MM.1S (cell line): Measurements from ENCODE around the gene ACTN4.
"Not testable (repeated sequence)": the region's sequence is repeated elsewhere in the genome, so short reads cannot be mapped to it uniquely, and the experiment has no call there.

Experiments used
- DNase-seq: peaks from one replicate; pipeline ENCODE4 v3.0.0-alpha.2; 2015
- H2AFZ ChIP-seq: fragments of 300-600 bp; sonication (generic); 2 replicates; pipeline ENCODE4 v1.6.0; 2016; ENCODE audit warnings: antibody characterized with exemption, low read length
- H3F3A ChIP-seq: fragments of 300-600 bp; sonication (generic); 2 replicates; pipeline ENCODE4 v1.6.1; 2016; ENCODE audit warnings: mild to moderate bottlenecking, antibody characterized with exemption, low read length, moderate library complexity, mixed read lengths; ENCODE audit not compliant: insufficient read depth
- H3K27ac ChIP-seq: fragments of 300-600 bp; sonication (generic); 2 replicates; pipeline ENCODE4 v1.5.1; 2016; ENCODE audit warnings: mild to moderate bottlenecking, low read length
- H3K27me3 ChIP-seq: fragments of 300-600 bp; sonication (generic); replicated peaks from 2 replicates; pipeline ENCODE4 v1.6.0; 2016; ENCODE audit warnings: low read length; ENCODE audit not compliant: insufficient read depth
- H3K36me3 ChIP-seq: fragments of 300-600 bp; sonication (generic); replicated peaks from 2 replicates; pipeline ENCODE4 v1.6.1; 2016; ENCODE audit warnings: mild to moderate bottlenecking, low read length, mixed read lengths; ENCODE audit not compliant: insufficient read depth
- H3K4me1 ChIP-seq: fragments of 300-600 bp; sonication (generic); 2 replicates; pipeline ENCODE4 v1.6.1; 2016; ENCODE audit warnings: low read length, mixed read lengths
- H3K4me2 ChIP-seq: fragments of 300-600 bp; sonication (generic); 2 replicates; pipeline ENCODE4 v1.6.0; 2016; ENCODE audit warnings: low read depth, low read length
- H3K4me3 ChIP-seq: fragments of 300-600 bp; sonication (generic); 2 replicates; pipeline ENCODE4 v1.5.1; 2016; ENCODE audit warnings: low read length, mixed read lengths
- H3K79me2 ChIP-seq: fragments of 300-600 bp; sonication (generic); 2 replicates; pipeline ENCODE4 v1.6.1; 2016; ENCODE audit warnings: mixed run types, low read length, mixed read lengths
- H3K9ac ChIP-seq: fragments of 300-600 bp; sonication (generic); 2 replicates; pipeline ENCODE4 v1.6.1; 2016; ENCODE audit warnings: low read length, mixed read lengths
- H3K9me2 ChIP-seq: fragments of 300-600 bp; sonication (generic); replicated peaks from 2 replicates; pipeline ENCODE4 v1.6.1; 2016; ENCODE audit warnings: mild to moderate bottlenecking, low read length, mixed read lengths; ENCODE audit not compliant: insufficient read depth
- H3K9me3 ChIP-seq: fragments of 300-600 bp; sonication (generic); replicated peaks from 2 replicates; pipeline ENCODE4 v1.6.1; 2016; ENCODE audit warnings: mild to moderate bottlenecking, low read length, mixed read lengths; ENCODE audit not compliant: insufficient read depth
- H4K20me1 ChIP-seq: fragments of 300-600 bp; sonication (generic); 2 replicates; pipeline ENCODE4 v1.6.1; 2016; ENCODE audit warnings: mild to moderate bottlenecking, low read length, moderate library complexity, mixed read lengths; ENCODE audit not compliant: insufficient read depth
- EZH2 ChIP-seq: fragments of 300-600 bp; sonication (generic); optimal IDR thresholded peaks from 2 replicates; pipeline ENCODE3; 2017; ENCODE audit warnings: low read depth, mild to moderate bottlenecking, antibody characterized with exemption, low read length, mixed read lengths
- EZH2phosphoT487 ChIP-seq: fragments of 300-600 bp; sonication (generic); IDR thresholded peaks from 2 replicates; pipeline ENCODE4 v1.6.1; 2018; ENCODE audit warnings: antibody characterized with exemption, low read length
- TF ChIP-seq, protein P1 (sequence below): fragments of 300-600 bp; sonication (generic); IDR thresholded peaks from 2 replicates; pipeline ENCODE4 v1.5.1; 2016; ENCODE audit warnings: antibody characterized with exemption, low read length, mixed read lengths

Gene ACTN4

GRCh38 chr19:38771569-38771968 is 124.1 kb downstream of the ACTN4 start:
- H3K9me3 ChIP-seq, H3F3A ChIP-seq: not testable (repeated sequence)

GRCh38 chr19:38773469-38774177 is 126.2 kb downstream of the ACTN4 start, which contains the start of gene LGALS7:
TSS of gene LGALS7 (minus strand) at chr19:38773517. CDS start at chr19:38773492, 25 bp downstream.
- Histone ChIP-seq H2AFZ (no peak within 1 kb of the TSS), H3K9me3 (no peaks in the 10 kb centered on the region), H3K79me2 (no peaks in the 10 kb centered on the region), H3F3A (no peaks in the 10 kb centered on the region), H3K9ac (no peak within 1 kb of the TSS), H3K4me1 (no peaks in the 10 kb centered on the region), H3K27me3 (peaks cover 7% of the 10 kb centered on the region), H4K20me1 (no peaks in the 10 kb centered on the region), H3K36me3 (no peaks in the 10 kb centered on the region), H3K4me2 (no peak within 1 kb of the TSS), H3K9me2 (no peaks in the 10 kb centered on the region), H3K4me3 (no peak within 1 kb of the TSS), H3K27ac (no peak within 1 kb of the TSS)
- TF ChIP-seq EZH2phosphoT487 (no peak), EZH2 (no peak)
- TF ChIP-seq, protein P1, sequence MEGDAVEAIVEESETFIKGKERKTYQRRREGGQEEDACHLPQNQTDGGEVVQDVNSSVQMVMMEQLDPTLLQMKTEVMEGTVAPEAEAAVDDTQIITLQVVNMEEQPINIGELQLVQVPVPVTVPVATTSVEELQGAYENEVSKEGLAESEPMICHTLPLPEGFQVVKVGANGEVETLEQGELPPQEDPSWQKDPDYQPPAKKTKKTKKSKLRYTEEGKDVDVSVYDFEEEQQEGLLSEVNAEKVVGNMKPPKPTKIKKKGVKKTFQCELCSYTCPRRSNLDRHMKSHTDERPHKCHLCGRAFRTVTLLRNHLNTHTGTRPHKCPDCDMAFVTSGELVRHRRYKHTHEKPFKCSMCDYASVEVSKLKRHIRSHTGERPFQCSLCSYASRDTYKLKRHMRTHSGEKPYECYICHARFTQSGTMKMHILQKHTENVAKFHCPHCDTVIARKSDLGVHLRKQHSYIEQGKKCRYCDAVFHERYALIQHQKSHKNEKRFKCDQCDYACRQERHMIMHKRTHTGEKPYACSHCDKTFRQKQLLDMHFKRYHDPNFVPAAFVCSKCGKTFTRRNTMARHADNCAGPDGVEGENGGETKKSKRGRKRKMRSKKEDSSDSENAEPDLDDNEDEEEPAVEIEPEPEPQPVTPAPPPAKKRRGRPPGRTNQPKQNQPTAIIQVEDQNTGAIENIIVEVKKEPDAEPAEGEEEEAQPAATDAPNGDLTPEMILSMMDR = no peak
- DNase-seq = no peak

More at GRCh38 chr19:38771569-38771968, 124.1 kb downstream of the ACTN4 start:
- not testable (repeated sequence) for H2AFZ ChIP-seq, H3K79me2 ChIP-seq, H3K27me3 ChIP-seq, H3K4me3 ChIP-seq, H3K4me1 ChIP-seq, H3K4me2 ChIP-seq, H3K9me2 ChIP-seq, DNase-seq, H3K36me3 ChIP-seq, H3K9ac ChIP-seq, H4K20me1 ChIP-seq, H3K27ac ChIP-seq

DNA sequence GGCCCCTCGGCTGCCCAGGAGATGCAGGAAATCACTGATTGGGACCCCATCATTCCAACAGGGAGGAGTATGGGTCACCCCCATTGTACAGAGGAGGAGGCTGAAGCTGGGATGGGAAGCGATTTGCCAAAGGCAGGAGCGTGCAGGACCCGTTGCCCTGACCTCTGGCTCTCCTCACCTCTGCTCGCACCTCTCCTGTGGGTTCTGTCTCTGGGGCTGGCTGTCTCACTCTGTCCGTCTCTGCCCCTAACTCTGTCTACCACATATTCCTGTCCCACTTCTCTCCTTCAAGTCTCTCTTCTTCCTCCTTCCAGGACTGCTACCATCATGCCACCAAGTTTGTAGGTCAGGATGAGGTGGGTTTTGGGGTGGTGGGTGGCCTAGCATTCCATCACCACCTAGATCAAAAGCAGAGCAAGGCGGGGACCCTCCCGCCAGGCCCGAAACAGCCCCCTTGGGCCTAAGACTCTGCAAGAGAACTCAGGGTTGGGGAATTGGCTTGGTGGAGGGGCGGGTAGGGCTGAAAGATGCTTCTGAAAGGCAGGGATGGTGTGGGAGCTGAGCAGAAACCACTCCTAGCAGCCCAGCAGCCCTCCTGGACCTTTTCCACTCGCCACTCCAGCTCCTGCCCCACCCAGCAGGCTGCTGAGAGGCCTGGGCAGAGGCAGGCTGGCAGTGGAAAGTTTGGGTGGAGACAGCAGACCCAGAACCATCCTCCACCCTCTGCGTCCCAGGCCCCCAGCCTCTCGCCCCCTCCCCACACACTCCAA is 126.9 kb downstream of the ACTN4 start:
- H3K79me2 ChIP-seq = no peaks in the 10 kb centered on the region
- peaks cover 12% of the 10 kb centered on the region for H3K27me3 ChIP-seq
- no peaks in the 10 kb centered on the region for H3K9me2 ChIP-seq
- DNase-seq = no peak
- H3K4me2 ChIP-seq = no peak overlapping the region
- H4K20me1 ChIP-seq = no peaks in the 10 kb centered on the region
- no peak overlapping the region for H3K9ac ChIP-seq
- H3K36me3 ChIP-seq = no peaks in the 10 kb centered on the region
- H3F3A ChIP-seq = no peaks in the 10 kb centered on the region
- TF ChIP-seq, protein P1 = no peak
- no peak overlapping the region for H3K27ac ChIP-seq
- no peak overlapping the region for H3K4me3 ChIP-seq
- H3K4me1 ChIP-seq = no peaks in the 10 kb centered on the region
- no peaks in the 10 kb centered on the region for H3K9me3 ChIP-seq
- no peak overlapping the region for H2AFZ ChIP-seq

DNA sequence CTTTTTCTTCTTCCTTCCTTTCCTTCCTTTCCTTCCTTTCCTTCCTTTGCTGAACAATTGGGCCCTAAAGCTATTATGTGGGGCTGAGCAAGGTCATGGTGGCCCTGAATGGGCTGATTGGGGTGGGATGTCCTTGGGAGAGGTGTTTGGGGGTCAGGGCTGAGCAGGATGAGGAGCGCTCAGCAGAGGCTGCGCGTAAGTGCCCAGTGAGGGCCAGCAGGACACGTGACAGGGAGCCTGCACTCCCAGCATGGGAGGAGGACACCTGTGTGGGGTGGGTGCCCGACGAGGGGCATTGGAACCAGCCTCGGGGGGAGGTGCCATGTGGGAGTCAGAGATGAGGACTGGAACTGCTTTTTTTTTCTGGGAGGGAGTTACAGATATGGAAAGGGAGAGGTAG is 131.3 kb downstream of the ACTN4 start:
- TF ChIP-seq EZH2phosphoT487 (no peak), EZH2 (no peak)
- TF ChIP-seq, protein P1 = no peak
- Histone ChIP-seq H3K9me2 (no peaks in the 10 kb centered on the region), H3K4me1 (no peaks in the 10 kb centered on the region), H3K4me3 (no peak overlapping the region), H3K79me2 (no peaks in the 10 kb centered on the region), H3K27ac (no peak overlapping the region), H3F3A (no peaks in the 10 kb centered on the region), H3K9me3 (no peaks in the 10 kb centered on the region), H3K36me3 (no peaks in the 10 kb centered on the region), H3K4me2 (no peak overlapping the region), H3K9ac (no peak overlapping the region), H2AFZ (no peak overlapping the region), H4K20me1 (no peaks in the 10 kb centered on the region), H3K27me3 (peaks cover 39% of the 10 kb centered on the region)
- no peak for DNase-seq
